ENCODE data around the gene LAMB4. TPM values are rescaled to one million over a fixed set of nuclear protein-coding genes. Genes with fewer than 3 reads are reported as not detected.
A peak's percentile ranks its signal among the peaks of the same experiment; 100 is the strongest.

The LAMB4 gene
- total RNA-seq, 1 donor from 2014 or later: 0.75 TPM

DNA sequence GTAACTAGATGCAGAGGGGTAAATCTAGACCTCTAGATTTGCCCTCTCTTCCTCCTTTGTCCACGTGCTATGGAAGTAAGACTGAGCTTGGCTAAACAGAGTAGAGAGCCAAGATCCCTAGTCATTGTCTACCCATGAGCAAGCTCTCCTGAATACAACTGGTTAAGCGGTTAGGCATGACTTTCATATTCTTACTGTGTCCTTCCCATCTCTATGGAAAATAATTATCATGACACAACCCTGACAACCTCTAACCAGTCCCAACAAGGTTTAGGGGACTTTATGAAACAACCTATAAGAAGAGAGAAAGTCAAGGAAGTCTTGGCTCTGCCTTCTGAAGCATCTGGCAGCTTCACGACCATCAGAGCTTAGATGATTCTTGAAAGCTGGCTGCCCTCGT lies 7.8 kb upstream of the LAMB4 start:
- H3K9me3 Mint-ChIP-seq (ENCODE audit: unreplicated experiment): no peaks in the 10 kb centered on the region
- H3K36me3 Mint-ChIP-seq (ENCODE audit: unreplicated experiment): no peaks in the 10 kb centered on the region
- DNase-seq (ENCODE audit: extremely low spot score, unreplicated experiment): no peak
- TF ChIP-seq, protein P1, sequence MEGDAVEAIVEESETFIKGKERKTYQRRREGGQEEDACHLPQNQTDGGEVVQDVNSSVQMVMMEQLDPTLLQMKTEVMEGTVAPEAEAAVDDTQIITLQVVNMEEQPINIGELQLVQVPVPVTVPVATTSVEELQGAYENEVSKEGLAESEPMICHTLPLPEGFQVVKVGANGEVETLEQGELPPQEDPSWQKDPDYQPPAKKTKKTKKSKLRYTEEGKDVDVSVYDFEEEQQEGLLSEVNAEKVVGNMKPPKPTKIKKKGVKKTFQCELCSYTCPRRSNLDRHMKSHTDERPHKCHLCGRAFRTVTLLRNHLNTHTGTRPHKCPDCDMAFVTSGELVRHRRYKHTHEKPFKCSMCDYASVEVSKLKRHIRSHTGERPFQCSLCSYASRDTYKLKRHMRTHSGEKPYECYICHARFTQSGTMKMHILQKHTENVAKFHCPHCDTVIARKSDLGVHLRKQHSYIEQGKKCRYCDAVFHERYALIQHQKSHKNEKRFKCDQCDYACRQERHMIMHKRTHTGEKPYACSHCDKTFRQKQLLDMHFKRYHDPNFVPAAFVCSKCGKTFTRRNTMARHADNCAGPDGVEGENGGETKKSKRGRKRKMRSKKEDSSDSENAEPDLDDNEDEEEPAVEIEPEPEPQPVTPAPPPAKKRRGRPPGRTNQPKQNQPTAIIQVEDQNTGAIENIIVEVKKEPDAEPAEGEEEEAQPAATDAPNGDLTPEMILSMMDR (IDR thresholded peaks at IDR 0.05): no peak
- H3K4me1 Mint-ChIP-seq (ENCODE audit: unreplicated experiment): peaks cover 36% of the 10 kb centered on the region
- no peak overlapping the region for H3K4me3 Mint-ChIP-seq (ENCODE audit: unreplicated experiment)
- peak overlapping the region; percentile 79 for H3K27ac Mint-ChIP-seq (ENCODE audit: unreplicated experiment)
- no peaks in the 10 kb centered on the region for H3K27me3 Mint-ChIP-seq (ENCODE audit: unreplicated experiment)

DNA sequence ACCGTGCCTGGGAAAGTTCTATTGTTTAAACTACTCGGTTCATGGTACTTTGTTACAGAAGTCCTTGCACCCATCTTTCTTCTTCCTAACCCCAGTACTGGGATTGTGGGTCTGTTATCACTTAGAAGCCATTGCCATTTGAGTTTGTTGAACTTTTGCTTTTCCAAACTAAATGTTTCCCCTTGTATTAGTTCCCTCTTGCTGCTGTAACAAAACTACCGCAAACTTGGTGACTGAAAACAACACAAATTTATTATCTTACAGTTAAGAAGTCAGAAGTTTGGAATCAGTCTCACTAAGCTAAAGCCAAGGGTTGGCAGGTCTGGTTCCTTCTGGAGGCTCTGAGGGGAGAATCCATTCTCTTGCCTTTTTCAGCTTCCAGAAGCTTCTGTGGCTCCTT lies 6.9 kb upstream of the LAMB4 start:
- Mint-ChIP-seq H3K9me3 (ENCODE audit: unreplicated experiment) (no peaks in the 10 kb centered on the region), H3K27me3 (ENCODE audit: unreplicated experiment) (no peaks in the 10 kb centered on the region), H3K36me3 (ENCODE audit: unreplicated experiment) (no peaks in the 10 kb centered on the region), H3K4me1 (ENCODE audit: unreplicated experiment) (peaks cover 42% of the 10 kb centered on the region), H3K27ac (ENCODE audit: unreplicated experiment) (no peak overlapping the region), H3K4me3 (ENCODE audit: unreplicated experiment) (no peak overlapping the region)
- DNase-seq (ENCODE audit: extremely low spot score, unreplicated experiment): no peak
- TF ChIP-seq, protein P1 (IDR thresholded peaks at IDR 0.05): no peak

DNA sequence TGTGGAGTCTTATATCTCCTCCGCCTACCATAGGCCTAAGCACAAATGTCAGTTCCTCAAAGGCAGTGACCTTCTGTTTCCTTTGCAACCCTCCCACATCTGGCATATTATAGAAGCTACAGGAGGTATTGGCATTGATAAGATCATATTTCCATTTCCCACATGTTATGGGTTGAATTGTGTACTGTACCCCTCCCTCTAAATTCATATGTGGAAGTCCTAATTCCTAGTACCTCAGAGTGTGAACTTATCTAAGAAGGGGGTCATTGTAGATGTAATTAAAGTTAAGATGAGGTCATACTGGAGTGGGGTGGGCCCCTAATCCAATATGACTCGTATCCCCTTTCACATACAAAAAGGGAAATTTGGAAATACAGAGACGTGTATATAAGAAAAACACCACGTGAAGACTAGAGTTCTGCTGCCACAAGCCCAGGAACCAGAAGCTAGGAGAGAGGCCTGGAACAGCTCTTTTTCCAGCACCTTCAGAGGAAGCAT lies 6.1 kb upstream of the LAMB4 start:
- Mint-ChIP-seq H3K4me1 (ENCODE audit: unreplicated experiment) (peaks cover 48% of the 10 kb centered on the region), H3K9me3 (ENCODE audit: unreplicated experiment) (no peaks in the 10 kb centered on the region), H3K27me3 (ENCODE audit: unreplicated experiment) (no peaks in the 10 kb centered on the region), H3K27ac (ENCODE audit: unreplicated experiment) (no peak overlapping the region), H3K36me3 (ENCODE audit: unreplicated experiment) (no peaks in the 10 kb centered on the region), H3K4me3 (ENCODE audit: unreplicated experiment) (no peak overlapping the region)
- no peak for DNase-seq (ENCODE audit: extremely low spot score, unreplicated experiment)
- TF ChIP-seq, protein P1 (IDR thresholded peaks at IDR 0.05): no peak

DNA sequence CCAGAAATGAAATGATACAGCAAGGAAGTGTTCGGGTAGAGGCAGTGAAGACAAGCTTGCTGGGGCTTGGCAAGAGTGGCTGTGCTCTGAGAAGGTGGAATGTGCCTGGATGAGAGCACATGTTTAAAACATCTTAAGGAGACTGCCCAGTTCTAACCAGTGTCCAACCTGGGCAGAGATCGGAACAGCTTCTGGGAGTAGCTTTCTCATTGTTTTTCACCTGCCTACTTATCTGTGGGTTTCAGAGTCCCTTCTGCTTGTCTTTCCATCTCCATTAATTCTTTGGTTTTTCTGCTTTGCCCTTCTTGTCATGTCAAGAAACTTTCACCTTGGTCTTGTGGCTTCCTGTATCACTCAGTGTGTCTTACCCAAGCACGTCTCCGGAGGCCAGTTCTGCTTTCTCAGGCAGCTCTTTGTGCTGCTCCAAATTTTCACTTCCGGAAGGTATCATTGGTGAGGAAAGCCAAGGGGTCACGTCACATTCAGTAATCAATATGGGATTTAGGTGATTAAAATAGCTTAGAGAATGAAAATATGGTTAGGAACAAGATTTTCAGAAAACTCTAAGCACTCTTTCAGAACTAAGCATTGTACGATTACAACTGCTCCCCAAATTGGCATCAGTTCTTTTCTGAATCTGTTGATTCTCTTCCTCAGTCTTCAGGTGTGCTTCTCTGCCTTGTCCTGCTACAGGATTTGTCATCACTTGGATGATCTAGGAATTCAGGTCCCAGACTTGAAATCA lies 5.5 kb upstream of the LAMB4 start:
- H3K27me3 Mint-ChIP-seq (ENCODE audit: unreplicated experiment): no peaks in the 10 kb centered on the region
- H3K36me3 Mint-ChIP-seq (ENCODE audit: unreplicated experiment): no peaks in the 10 kb centered on the region
- H3K27ac Mint-ChIP-seq (ENCODE audit: unreplicated experiment): no peak overlapping the region
- DNase-seq (ENCODE audit: extremely low spot score, unreplicated experiment): no peak
- no peaks in the 10 kb centered on the region for H3K9me3 Mint-ChIP-seq (ENCODE audit: unreplicated experiment)
- peaks cover 52% of the 10 kb centered on the region for H3K4me1 Mint-ChIP-seq (ENCODE audit: unreplicated experiment)
- H3K4me3 Mint-ChIP-seq (ENCODE audit: unreplicated experiment): no peak overlapping the region
- TF ChIP-seq, protein P1 (IDR thresholded peaks at IDR 0.05): no peak

DNA sequence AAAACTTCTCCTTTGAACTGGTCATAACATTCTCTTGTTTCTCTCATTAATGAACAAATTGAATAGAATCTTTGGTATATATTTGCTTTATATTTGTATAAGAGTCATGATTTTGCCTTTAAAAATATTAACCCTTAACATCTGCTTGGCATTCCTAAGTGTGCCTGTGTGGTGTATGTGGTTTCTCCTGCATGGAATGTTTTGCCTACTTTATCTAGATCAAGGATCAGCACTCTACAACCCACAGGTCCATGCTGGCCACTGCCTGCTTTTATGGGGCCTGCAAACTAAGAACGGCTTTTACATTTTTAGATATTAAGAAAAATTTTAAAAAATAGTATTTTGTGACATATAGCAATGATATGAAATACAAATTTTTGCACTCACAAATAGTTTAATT lies 4.3 kb upstream of the LAMB4 start:
- no peaks in the 10 kb centered on the region for H3K9me3 Mint-ChIP-seq (ENCODE audit: unreplicated experiment)
- no peak for DNase-seq (ENCODE audit: extremely low spot score, unreplicated experiment)
- peaks cover 52% of the 10 kb centered on the region for H3K4me1 Mint-ChIP-seq (ENCODE audit: unreplicated experiment)
- H3K27ac Mint-ChIP-seq (ENCODE audit: unreplicated experiment): no peak overlapping the region
- TF ChIP-seq, protein P1 (IDR thresholded peaks at IDR 0.05): no peak
- no peaks in the 10 kb centered on the region for H3K36me3 Mint-ChIP-seq (ENCODE audit: unreplicated experiment)
- H3K4me3 Mint-ChIP-seq (ENCODE audit: unreplicated experiment): no peak overlapping the region
- H3K27me3 Mint-ChIP-seq (ENCODE audit: unreplicated experiment): no peaks in the 10 kb centered on the region
